GM18511 (cell line): ENCODE measurements around the gene SACM1L.
"Not testable (repeated sequence)": the region's sequence is repeated elsewhere in the genome, so short reads cannot be mapped to it uniquely, and the experiment has no call there.

Source experiments
- ATAC-seq: cut with Tn5 transposase; IDR thresholded peaks from one replicate; pipeline ENCODE4 v1.9.1; 2021; ENCODE audit warnings: mild to moderate bottlenecking, moderate library complexity; ENCODE audit not compliant: unreplicated experiment

Gene SACM1L

GRCh38 chr3:45690336-45691035 lies 1.3 kb downstream of the SACM1L start:
- no peak for ATAC-seq

- no peak for ATAC-seq
Observed at GRCh38 chr3:45691842-45692241, 2.6 kb downstream of the SACM1L start.

GRCh38 chr3:45692866-45693265 lies 3.7 kb downstream of the SACM1L start:
- ATAC-seq: no peak

GRCh38 chr3:45693941-45694521 lies 4.8 kb downstream of the SACM1L start:
- ATAC-seq: no peak

- not testable (repeated sequence) for ATAC-seq
Observed at GRCh38 chr3:45695166-45695565, 6.0 kb downstream of the SACM1L start.

- no peak for ATAC-seq
Observed at GRCh38 chr3:45700570-45701073, 11.4 kb downstream of the SACM1L start.

GRCh38 chr3:45701172-45701867 lies 12.1 kb downstream of the SACM1L start:
- ATAC-seq: no peak

GRCh38 chr3:45704301-45704943 lies 15.2 kb downstream of the SACM1L start:
- no peak for ATAC-seq

GRCh38 chr3:45705839-45706808 lies 16.9 kb downstream of the SACM1L start:
- no peak for ATAC-seq

GRCh38 chr3:45711931-45712330 lies 22.7 kb downstream of the SACM1L start:
- ATAC-seq: no peak

- ATAC-seq: no peak
Observed at GRCh38 chr3:45712434-45713110, 23.4 kb downstream of the SACM1L start.

- ATAC-seq: no peak
Observed at GRCh38 chr3:45715945-45716344, 26.7 kb downstream of the SACM1L start.

GRCh38 chr3:45716790-45717336 lies 27.7 kb downstream of the SACM1L start:
- ATAC-seq: no peak

- ATAC-seq: no peak
Observed at GRCh38 chr3:45719655-45720487, 30.7 kb downstream of the SACM1L start.

GRCh38 chr3:45724911-45725310 lies 35.7 kb downstream of the SACM1L start:
- ATAC-seq: no peak

- ATAC-seq: no peak
Observed at GRCh38 chr3:45729614-45730013, 40.4 kb downstream of the SACM1L start.

- ATAC-seq: no peak
Observed at GRCh38 chr3:45730409-45731154, 41.4 kb downstream of the SACM1L start.

- ATAC-seq: no peak
Observed at GRCh38 chr3:45736707-45737106, 47.5 kb downstream of the SACM1L start.
